Activated CD8-positive, alpha-beta memory T cell treated with anti-CD3 and anti-CD28 coated beads for 48 hours (primary cell): ENCODE results near the gene CCL22.

Source experiments
- DNase-seq, 3 experiments: peaks; one replicate each; pipeline ENCODE4 v3.0.0-alpha.2; 2020; ENCODE audit warnings: low read depth in 2 of 3, low spot score in 2 of 3

The CCL22 gene

GRCh38 chr16:57345666-57346204 is 12.8 kb upstream of the CCL22 start:
- no peak for DNase-seq

GRCh38 chr16:57347858-57348257 is 10.7 kb upstream of the CCL22 start:
- no peak for DNase-seq

- DNase-seq, result no peak
These were observed 10.3 kb upstream of the CCL22 start for GRCh38 chr16:57348327-57348726.

- DNase-seq, result no peak
These were observed 9.2 kb upstream of the CCL22 start for GRCh38 chr16:57349212-57350031.

GRCh38 chr16:57352636-57353047 is 5.9 kb upstream of the CCL22 start:
- DNase-seq, result no peak

GRCh38 chr16:57354311-57354710 is 4.3 kb upstream of the CCL22 start:
- DNase-seq, result no peak

GRCh38 chr16:57355898-57356414 is 2.6 kb upstream of the CCL22 start:
- DNase-seq, result no peak

- DNase-seq, result no peak
These were observed 2.0 kb upstream of the CCL22 start for GRCh38 chr16:57356547-57356946.

GRCh38 chr16:57357330-57358085 is 1.1 kb upstream of the CCL22 start:
- no peak for DNase-seq

GRCh38 chr16:57358086-57358420 is 530 bp upstream of the CCL22 start:
- no peak for DNase-seq

GRCh38 chr16:57360321-57360935 is 1.8 kb downstream of the CCL22 start:
- no peak for DNase-seq

- DNase-seq, result no peak
These were observed 2.8 kb downstream of the CCL22 start for GRCh38 chr16:57361404-57361803.

- DNase-seq, result no peak
These were observed 5.6 kb downstream of the CCL22 start for GRCh38 chr16:57364143-57364542.

- DNase-seq, result no peak
These were observed 8.0 kb downstream of the CCL22 start for GRCh38 chr16:57366544-57367040.

- no peak for DNase-seq
These were observed 8.7 kb downstream of the CCL22 start for GRCh38 chr16:57367116-57367752.

- DNase-seq, result no peak
These were observed 13.2 kb downstream of the CCL22 start for GRCh38 chr16:57371494-57372371.

- DNase-seq, result no peak
These were observed 14.0 kb downstream of the CCL22 start, which contains the start of gene CX3CL1 for GRCh38 chr16:57372372-57373116. TSS of gene CX3CL1 (plus strand) at chr16:57372490. CDS start at chr16:57372569, 79 bp downstream.

GRCh38 chr16:57373117-57373947 is 14.7 kb downstream of the CCL22 start:
- no peak for DNase-seq
